NCI-H2227 (cell line): ENCODE results near the gene ICAM2.
"Not testable (repeated sequence)": the region's sequence is repeated elsewhere in the genome, so short reads cannot be mapped to it uniquely, and the experiment has no call there.

Experiments
- DNase-seq: peaks from one replicate; lab custom pipeline; 2025; ENCODE audit not compliant: unreplicated experiment; lab: John Stamatoyannopoulos, UW

The ICAM2 gene

GRCh38 chr17:64015447-64015846 lies 5.0 kb downstream of the ICAM2 start:
- DNase-seq: no peak

GRCh38 chr17:64009571-64010402 lies 10.6 kb downstream of the ICAM2 start:
- DNase-seq: no peak

DNA sequence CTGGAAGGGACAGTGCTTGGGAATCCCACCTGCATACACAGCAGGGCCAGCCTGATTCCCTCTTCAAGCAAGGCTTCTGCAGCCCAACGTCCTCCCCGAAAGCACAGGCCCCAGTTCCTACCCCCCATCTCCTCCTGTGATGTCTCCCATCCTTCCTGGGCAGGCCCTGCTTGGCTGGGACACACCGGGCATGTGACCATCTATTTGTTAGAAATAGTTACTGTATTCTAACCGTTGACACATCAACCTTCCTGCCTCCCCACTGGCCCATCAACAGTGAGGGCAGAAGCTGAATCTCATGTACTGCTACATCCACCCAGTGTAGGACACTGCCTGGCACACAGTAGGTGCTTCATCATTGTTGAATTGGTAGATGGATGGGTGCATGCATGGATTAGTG lies 11.6 kb downstream of the ICAM2 start:
- DNase-seq: no peak

DNA sequence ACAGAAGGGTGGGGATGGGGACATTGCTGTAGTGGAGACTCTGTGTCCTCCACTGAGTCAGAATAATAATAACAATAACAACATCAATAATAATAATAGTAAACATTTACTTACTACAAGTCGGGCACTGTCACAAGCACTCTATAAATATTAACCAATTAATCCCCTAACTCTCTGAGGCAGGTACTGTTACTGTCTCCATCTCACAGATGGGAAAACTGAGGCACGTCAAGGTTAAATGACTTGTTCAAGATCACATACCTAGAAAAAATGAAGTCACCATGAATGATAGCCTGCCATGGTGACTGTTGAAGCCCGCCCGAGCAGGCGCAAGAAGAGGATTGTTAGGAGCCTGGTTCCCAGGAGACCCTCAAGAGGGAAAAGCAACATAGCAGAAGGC lies 12.1 kb downstream of the ICAM2 start:
- no peak for DNase-seq

DNA sequence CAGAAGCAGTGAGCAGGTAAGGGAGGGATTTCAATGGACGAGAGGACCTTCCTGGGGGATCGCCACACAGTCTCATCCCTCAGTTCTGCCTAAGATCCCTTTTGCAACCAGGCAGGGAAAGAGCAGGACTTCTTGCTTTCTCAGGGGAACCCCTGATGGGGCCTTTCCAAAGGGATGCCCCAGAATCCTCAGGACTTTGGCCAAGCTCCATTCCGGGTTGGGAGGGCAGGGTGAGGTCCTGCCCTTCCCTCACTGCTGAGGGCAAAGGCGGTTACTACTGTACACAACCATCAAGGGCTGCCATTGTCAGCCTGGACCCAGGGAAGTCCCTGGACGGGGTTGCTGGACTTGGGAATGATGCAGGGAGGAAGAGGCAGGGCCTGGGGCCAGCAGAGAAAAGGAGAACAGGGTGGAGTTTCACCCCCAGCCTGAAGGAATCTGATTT lies 12.6 kb downstream of the ICAM2 start:
- DNase-seq: no peak

DNA sequence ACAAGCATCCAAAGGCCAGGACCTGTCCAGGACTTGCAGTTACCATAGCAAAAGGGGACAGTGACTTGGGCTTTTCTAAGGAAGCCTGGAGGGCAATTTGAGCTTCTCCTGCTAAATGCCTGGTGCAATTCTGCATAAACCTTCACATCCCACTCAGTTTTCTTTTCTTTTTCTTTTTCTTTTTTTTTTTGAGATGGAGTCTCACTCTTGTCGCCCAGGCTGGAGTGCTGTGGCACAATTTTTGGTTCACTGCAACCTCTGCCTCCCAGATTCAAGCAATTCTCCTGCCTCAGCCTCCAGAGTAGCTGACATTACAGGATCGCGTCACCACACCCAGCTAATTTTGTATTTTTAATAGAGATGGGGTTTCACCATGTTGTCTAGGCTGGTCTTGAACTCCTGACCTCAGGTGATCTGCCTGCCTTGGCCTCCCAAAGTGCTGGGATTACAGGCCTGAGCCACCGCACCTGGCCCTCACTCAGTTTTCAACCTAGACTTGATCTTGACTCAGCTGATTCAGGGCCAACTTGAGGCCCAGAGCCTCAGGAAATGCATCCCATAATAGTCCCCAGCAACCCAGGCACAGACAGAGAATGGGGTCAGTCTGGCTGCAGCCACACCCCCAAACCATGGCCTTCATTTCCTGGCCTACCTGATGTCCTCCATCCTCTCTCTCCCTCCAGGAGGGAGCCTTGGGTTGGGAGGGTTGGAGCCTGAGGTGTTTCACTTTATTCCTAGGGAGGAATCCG lies 13.2 kb downstream of the ICAM2 start:
- not testable (repeated sequence) for DNase-seq

GRCh38 chr17:64006361-64007088 lies 13.9 kb downstream of the ICAM2 start:
- no peak for DNase-seq

DNA sequence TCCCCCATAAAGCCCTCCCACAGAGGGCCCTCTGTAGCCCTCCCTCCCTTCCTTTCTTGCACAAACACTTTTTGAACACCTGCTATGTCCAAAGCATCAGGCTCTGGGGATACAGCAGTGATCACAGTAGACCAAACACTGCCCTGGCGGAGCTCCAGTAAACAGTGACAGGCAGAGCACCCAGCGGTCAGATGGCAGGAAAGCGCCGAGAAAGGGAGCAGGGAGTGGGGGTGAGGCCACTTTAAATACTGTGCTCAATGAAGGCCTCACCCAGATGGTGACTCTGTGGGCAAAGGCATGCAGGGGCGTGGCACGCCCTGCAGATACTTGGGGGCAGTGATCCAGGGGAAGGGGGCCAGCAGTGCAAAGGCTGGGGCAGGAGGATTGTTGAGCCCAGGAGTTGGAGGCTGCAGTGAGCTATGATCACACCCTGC lies 14.7 kb downstream of the ICAM2 start:
- no peak for DNase-seq

GRCh38 chr17:64004903-64005733 lies 15.3 kb downstream of the ICAM2 start:
- DNase-seq: no peak

GRCh38 chr17:64004218-64004770 lies 16.1 kb downstream of the ICAM2 start:
- no peak for DNase-seq

GRCh38 chr17:64003526-64004121 lies 16.8 kb downstream of the ICAM2 start:
- no peak for DNase-seq

DNA sequence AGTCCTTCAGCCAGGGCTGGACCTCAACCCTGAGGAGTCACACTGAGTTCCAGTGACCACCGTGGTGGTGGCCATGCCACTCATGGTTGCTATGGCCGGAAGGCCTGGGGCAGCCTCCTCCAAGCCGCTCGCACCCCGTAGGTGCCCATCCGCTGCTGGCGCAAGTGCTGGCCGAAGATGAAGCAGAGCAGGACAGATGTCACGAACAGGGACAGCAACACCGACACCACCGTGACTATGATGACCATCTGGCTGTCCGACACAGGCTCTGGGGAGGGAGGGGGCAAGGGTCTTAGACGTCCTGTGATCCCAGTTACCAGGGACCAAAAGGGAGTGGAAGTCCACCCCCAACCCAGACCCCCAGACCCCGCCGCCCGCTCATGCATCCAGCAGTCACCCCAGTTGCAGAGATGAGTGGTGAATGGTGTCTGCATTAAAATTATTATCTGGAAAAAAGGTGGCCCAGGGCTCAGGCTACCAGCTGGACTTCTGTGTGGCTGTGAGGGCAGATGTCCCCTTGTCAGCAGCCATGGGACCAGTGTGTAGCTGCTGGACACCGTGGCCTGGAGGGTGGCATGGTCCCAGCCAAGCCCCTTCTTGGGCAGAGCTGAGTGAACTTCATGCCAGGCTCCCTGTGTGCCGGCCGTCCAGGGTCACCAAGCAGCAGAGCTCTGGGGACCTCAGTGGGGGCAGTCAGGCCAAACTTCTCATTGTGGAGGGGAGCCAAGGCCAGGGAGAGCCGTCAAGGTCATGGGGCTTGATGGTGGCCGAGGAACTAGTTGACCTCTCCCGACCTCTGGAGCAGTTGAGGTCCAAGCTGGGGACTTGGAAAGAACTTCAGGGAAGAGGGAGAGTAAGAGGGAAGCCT lies 17.5 kb downstream of the ICAM2 start:
- no peak for DNase-seq

GRCh38 chr17:64001763-64002529 lies 18.5 kb downstream of the ICAM2 start:
- no peak for DNase-seq

- no peak for DNase-seq
Observed at GRCh38 chr17:64001091-64001579, 19.3 kb downstream of the ICAM2 start.

GRCh38 chr17:63999680-64000531 lies 20.5 kb downstream of the ICAM2 start:
- DNase-seq: no peak

DNA sequence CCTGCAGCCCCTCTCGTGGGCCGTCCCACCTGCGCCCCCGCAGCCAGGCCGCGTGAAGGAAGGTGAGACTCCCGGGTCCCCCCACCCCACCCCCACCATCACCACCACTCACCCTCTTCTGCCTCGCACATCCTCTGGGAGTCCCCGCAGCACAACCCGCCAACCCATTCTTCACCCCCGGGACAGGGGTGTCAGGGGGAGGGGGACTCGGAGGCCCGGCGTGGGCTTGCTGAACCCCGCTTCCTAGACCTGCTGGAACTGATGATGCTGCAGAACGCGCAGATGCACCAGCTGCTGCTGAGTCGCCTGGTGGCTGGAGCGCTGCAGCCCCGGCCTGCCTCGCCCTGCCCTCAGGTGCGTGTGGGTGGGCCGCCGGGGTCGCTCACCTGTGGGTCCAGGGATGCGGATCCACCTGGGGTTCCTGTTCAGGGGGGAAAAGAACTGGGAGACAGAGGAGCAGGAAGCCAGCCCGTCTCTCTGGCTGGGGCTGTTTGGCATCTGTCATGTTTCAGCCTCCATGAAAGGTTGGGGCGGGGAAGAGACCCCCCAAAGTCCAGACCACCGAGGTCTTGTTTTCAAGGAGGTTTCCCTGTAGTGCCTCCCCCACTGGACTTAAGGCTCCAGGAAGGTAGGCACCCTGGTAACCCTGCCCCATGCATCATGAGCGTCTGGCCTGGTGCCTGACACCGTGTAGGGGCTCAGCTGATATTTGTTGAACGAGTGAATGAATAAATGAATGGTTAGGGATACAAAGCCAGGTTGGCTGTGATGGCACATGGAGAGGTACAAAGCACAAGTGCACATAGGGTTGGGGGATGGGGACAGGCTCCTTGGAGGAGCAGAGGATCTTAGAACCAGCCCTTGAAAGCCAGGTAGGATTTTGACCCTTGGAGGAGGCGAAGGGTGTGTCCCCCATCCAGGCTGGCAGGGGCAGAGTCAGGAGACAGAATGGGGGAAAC lies 21.4 kb downstream of the ICAM2 start:
- no peak for DNase-seq
